SK-N-SH treated with all-trans-retinoic acid at 6 μM for 48 hours (cell line): ENCODE measurements around the gene SREBF2.

Experiments
- ATAC-seq: fragments of 200-7000 bp; cut with Tn5 transposase; 3 replicates; pipeline ENCODE4 v1.9.1; 2020; ENCODE audit warnings: mild to moderate bottlenecking, moderate library complexity
- ARNTL ChIP-seq: fragments of 450-650 bp; formaldehyde crosslinking; IDR thresholded peaks from 2 replicates; pipeline ENCODE4 v1.5.0; 2020; ENCODE audit warnings: low read depth, mild to moderate bottlenecking, moderate library complexity, borderline replicate concordance
- BACH2 ChIP-seq: fragments of 250-450 bp; sonication (Bioruptor Pico); IDR thresholded peaks from 2 replicates; pipeline ENCODE4 v1.9.0; 2021; ENCODE audit warnings: mild to moderate bottlenecking, borderline replicate concordance
- CREB5 ChIP-seq: fragments of 250-450 bp; sonication (Bioruptor Pico); IDR thresholded peaks from 2 replicates; pipeline ENCODE4 v1.5.1; 2020; ENCODE audit warnings: low read depth, mild to moderate bottlenecking, moderate library complexity
- CSDC2 ChIP-seq: fragments of 250-450 bp; sonication (Bioruptor Pico); IDR thresholded peaks from 2 replicates; pipeline ENCODE4 v1.5.0; 2020; ENCODE audit warnings: mild to moderate bottlenecking, moderate library complexity
- ESRRG ChIP-seq: fragments of 250-450 bp; sonication (Bioruptor Pico); IDR thresholded peaks from 2 replicates; pipeline ENCODE4 v1.6.1; 2021; ENCODE audit warnings: mild to moderate bottlenecking
- GLIS3 ChIP-seq: fragments of 250-450 bp; sonication (Bioruptor Pico); IDR thresholded peaks from 2 replicates; pipeline ENCODE4 v1.5.0; 2020; ENCODE audit warnings: mild to moderate bottlenecking, moderate library complexity
- ISL1 ChIP-seq: fragments of 250-450 bp; sonication (Bioruptor Pico); IDR thresholded peaks from 2 replicates; pipeline ENCODE4 v2.1.2; 2022; ENCODE audit warnings: mild to moderate bottlenecking, moderate library complexity
- OSR1 ChIP-seq: fragments of 250-450 bp; sonication (Bioruptor Pico); IDR thresholded peaks from 2 replicates; pipeline ENCODE4 v1.8.0; 2022; ENCODE audit warnings: moderate library complexity, mild to moderate bottlenecking, inconsistent platforms
- PATZ1 ChIP-seq: fragments of 250-450 bp; sonication (Bioruptor Pico); IDR thresholded peaks from 2 replicates; pipeline ENCODE4 v1.8.0; 2020; ENCODE audit warnings: mild to moderate bottlenecking, moderate library complexity, borderline replicate concordance
- POU6F1 ChIP-seq: fragments of 250-450 bp; sonication (Bioruptor Pico); IDR thresholded peaks from 2 replicates; pipeline ENCODE4 v1.8.0; 2021; ENCODE audit warnings: low read depth, mild to moderate bottlenecking, moderate library complexity, borderline replicate concordance
- PPARA ChIP-seq: fragments of 250-450 bp; sonication (Bioruptor Pico); IDR thresholded peaks from 2 replicates; pipeline ENCODE4 v1.5.0; 2020; ENCODE audit warnings: mild to moderate bottlenecking, borderline replicate concordance
- RARB ChIP-seq: fragments of 250-450 bp; sonication (Bioruptor Pico); IDR thresholded peaks from 2 replicates; pipeline ENCODE4 v1.8.0; 2021; ENCODE audit warnings: mild to moderate bottlenecking, moderate library complexity
- SNAI2 ChIP-seq: fragments of 250-450 bp; sonication (Bioruptor Pico); IDR thresholded peaks from 2 replicates; pipeline ENCODE4 v1.5.0; 2020; ENCODE audit warnings: mild to moderate bottlenecking, moderate library complexity
- TOX ChIP-seq: fragments of 250-450 bp; sonication (Bioruptor Pico); IDR thresholded peaks from 2 replicates; pipeline ENCODE4 v1.8.0; 2021; ENCODE audit warnings: mild to moderate bottlenecking, moderate library complexity, borderline replicate concordance
- TSHZ2 ChIP-seq: fragments of 250-450 bp; sonication (Bioruptor Pico); IDR thresholded peaks from 2 replicates; pipeline ENCODE4 v1.5.0; 2020; ENCODE audit warnings: mild to moderate bottlenecking, moderate library complexity
- ZC3H10 ChIP-seq: fragments of 250-450 bp; sonication (Bioruptor Pico); IDR thresholded peaks from 2 replicates; pipeline ENCODE4 v1.5.1; 2021; ENCODE audit warnings: mild to moderate bottlenecking, moderate library complexity
- ZFP3 ChIP-seq: fragments of 250-450 bp; sonication (Bioruptor Pico); IDR thresholded peaks from 2 replicates; pipeline ENCODE4 v1.5.0; 2020; ENCODE audit warnings: mild to moderate bottlenecking, moderate library complexity
- ZFP30 ChIP-seq: fragments of 450-650 bp; formaldehyde crosslinking; IDR thresholded peaks from 2 replicates; pipeline ENCODE4 v1.5.0; 2022; ENCODE audit warnings: mild to moderate bottlenecking, moderate library complexity
- ZNF565 ChIP-seq: fragments of 450-650 bp; formaldehyde crosslinking; conservative IDR thresholded peaks from 2 replicates; pipeline ENCODE4 v1.5.0; 2020; ENCODE audit warnings: low read depth, mild to moderate bottlenecking, moderate library complexity
- ZNF70 ChIP-seq: fragments of 450-650 bp; formaldehyde crosslinking; IDR thresholded peaks from 2 replicates; pipeline ENCODE4 v1.5.0; 2020; ENCODE audit warnings: mild to moderate bottlenecking, moderate library complexity
- TF ChIP-seq, protein P1 (sequence below): fragments of 250-450 bp; sonication (Bioruptor Pico); IDR thresholded peaks from 2 replicates; pipeline ENCODE4 v1.5.1; 2021; ENCODE audit warnings: mild to moderate bottlenecking, moderate library complexity

The SREBF2 gene

DNA sequence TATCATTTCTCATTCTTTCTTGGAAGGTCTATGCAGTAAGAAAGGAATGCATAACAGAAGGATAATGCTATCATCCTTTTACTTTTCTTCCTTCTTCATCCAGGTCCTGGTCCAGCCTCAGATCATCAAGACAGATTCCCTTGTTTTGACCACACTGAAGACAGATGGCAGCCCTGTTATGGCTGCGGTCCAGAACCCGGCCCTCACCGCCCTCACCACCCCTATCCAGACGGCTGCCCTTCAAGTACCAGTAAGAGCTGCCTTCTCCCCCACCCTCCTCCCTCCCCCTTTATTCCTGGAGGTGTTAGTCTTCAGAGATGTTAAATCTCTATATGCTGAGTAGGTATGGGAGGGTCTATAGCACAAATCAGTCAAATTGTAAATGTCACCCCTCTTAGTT is 37.9 kb downstream of the SREBF2 start:
- TF ChIP-seq SNAI2 (CRISPR knock-in tag) = no peak
- no peak for TF ChIP-seq TOX
- no peak for TF ChIP-seq ARNTL (CRISPR knock-in tag)
- no peak for TF ChIP-seq OSR1 (CRISPR knock-in tag)
- no peak for TF ChIP-seq CSDC2 (CRISPR knock-in tag)
- TF ChIP-seq BACH2 (CRISPR knock-in tag) = no peak
- TF ChIP-seq ZNF70 = no peak
- TF ChIP-seq ESRRG = no peak
- TF ChIP-seq RARB (CRISPR knock-in tag) = no peak

DNA sequence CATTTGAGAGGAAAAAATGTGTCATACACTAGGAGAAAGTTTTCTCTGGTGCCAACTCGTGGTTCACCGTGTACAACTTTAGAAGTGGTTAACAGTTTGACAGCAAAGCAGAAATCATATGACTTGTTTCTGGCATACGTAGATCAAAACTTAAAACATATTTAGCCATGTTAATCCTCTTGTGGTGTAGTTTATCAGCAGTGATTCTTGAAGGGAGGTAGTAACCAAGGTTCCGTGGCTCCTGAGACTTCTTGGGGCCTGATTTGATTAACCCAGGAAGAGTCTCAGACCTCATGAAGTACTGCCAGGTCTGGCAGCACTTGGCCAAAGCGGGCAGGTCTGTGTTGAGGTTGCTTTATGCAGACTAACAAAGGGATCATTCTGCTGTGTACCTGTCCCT is 40.5 kb downstream of the SREBF2 start:
- no peak for TF ChIP-seq TOX
- no peak for TF ChIP-seq POU6F1 (CRISPR knock-in tag)
- no peak for TF ChIP-seq SNAI2 (CRISPR knock-in tag)
- TF ChIP-seq OSR1 (CRISPR knock-in tag) = no peak
- TF ChIP-seq PPARA (CRISPR knock-in tag) = no peak
- no peak for TF ChIP-seq ZNF565 (CRISPR knock-in tag)
- TF ChIP-seq ESRRG = no peak
- no peak for TF ChIP-seq ZFP3 (CRISPR knock-in tag)
- TF ChIP-seq RARB (CRISPR knock-in tag) = no peak
- no peak for TF ChIP-seq PATZ1 (CRISPR knock-in tag)
- TF ChIP-seq TSHZ2 (CRISPR knock-in tag) = no peak
- TF ChIP-seq ZC3H10 = no peak
- TF ChIP-seq ISL1 (CRISPR knock-in tag) = no peak
- TF ChIP-seq GLIS3 (CRISPR knock-in tag) = no peak
- no peak for TF ChIP-seq ZNF70
- TF ChIP-seq, all 23 proteins: peak for 0
- ATAC-seq = no peak

More for the DNA sequence above, 37.9 kb downstream of the SREBF2 start:
- no peak for ATAC-seq

- TF ChIP-seq CSDC2 (CRISPR knock-in tag) = no peak
- TF ChIP-seq CREB5 (CRISPR knock-in tag) = no peak
- TF ChIP-seq SNAI2 (CRISPR knock-in tag) = no peak
- no peak for TF ChIP-seq ESRRG
- TF ChIP-seq, protein P1, sequence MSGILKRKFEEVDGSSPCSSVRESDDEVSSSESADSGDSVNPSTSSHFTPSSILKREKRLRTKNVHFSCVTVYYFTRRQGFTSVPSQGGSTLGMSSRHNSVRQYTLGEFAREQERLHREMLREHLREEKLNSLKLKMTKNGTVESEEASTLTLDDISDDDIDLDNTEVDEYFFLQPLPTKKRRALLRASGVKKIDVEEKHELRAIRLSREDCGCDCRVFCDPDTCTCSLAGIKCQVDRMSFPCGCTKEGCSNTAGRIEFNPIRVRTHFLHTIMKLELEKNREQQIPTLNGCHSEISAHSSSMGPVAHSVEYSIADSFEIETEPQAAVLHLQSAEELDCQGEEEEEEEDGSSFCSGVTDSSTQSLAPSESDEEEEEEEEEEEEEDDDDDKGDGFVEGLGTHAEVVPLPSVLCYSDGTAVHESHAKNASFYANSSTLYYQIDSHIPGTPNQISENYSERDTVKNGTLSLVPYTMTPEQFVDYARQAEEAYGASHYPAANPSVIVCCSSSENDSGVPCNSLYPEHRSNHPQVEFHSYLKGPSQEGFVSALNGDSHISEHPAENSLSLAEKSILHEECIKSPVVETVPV (CRISPR knock-in tag) = no peak
- no peak for TF ChIP-seq PPARA (CRISPR knock-in tag)
- TF ChIP-seq ZFP30 (CRISPR knock-in tag) = no peak
- TF ChIP-seq BACH2 (CRISPR knock-in tag) = no peak
- TF ChIP-seq ZFP3 (CRISPR knock-in tag) = no peak
- no peak for TF ChIP-seq ZC3H10
- no peak for ATAC-seq
These were observed 41.2 kb downstream of the SREBF2 start for GRCh38 chr22:41874090-41874489.
